SK-N-SH treated with all-trans-retinoic acid at 6 μM for 48 hours (cell line): Measurements from ENCODE around the gene IGFBP4.

Source experiments
- CSRNP3 ChIP-seq: fragments of 250-450 bp; sonication (Bioruptor Pico); IDR thresholded peaks from 2 replicates; pipeline ENCODE4 v1.5.1; 2021; ENCODE audit warnings: mild to moderate bottlenecking, moderate library complexity
- PATZ1 ChIP-seq: fragments of 250-450 bp; sonication (Bioruptor Pico); IDR thresholded peaks from 2 replicates; pipeline ENCODE4 v1.8.0; 2020; ENCODE audit warnings: mild to moderate bottlenecking, moderate library complexity, borderline replicate concordance

- no peak for TF ChIP-seq PATZ1 (CRISPR knock-in tag)
- TF ChIP-seq CSRNP3 (CRISPR knock-in tag) = no peak
These were observed 16.2 kb upstream of the IGFBP4 start for GRCh38 chr17:40427002-40427491.
